Motor neuron (in vitro differentiated cells): ENCODE results near the gene ERP44. TPM values are rescaled to one million over a fixed set of nuclear protein-coding genes. Genes with fewer than 3 reads are reported as not detected.
"Not testable (repeated sequence)": the region's sequence is repeated elsewhere in the genome, so short reads cannot be mapped to it uniquely, and the experiment has no call there.

Source experiments
- ATAC-seq, 8 experiments: fragments of 200-7000 bp; cut with Tn5 transposase; replicated peaks in 6 of 8; 2 replicates each; pipeline ENCODE4 v1.8.0; 2021; ENCODE audit warnings: mild to moderate bottlenecking in 8 of 8, moderate library complexity in 8 of 8
- H3K27ac ChIP-seq, 2 donors: fragments of 250-450 bp; sonication (Bioruptor Pico); 2 replicates each; pipeline ENCODE4 v1.9.0; 2021; ENCODE audit warnings: antibody characterized with exemption in 2 of 2, mild to moderate bottlenecking in 2 of 2, moderate library complexity in 1 of 2
- H3K4me1 ChIP-seq, 2 donors: fragments of 250-450 bp; sonication (Bioruptor Pico); replicated peaks in 1 of 2; 2 replicates each; pipeline ENCODE4 v1.6.1; 2021; ENCODE audit warnings: antibody characterized with exemption in 2 of 2, mild to moderate bottlenecking in 2 of 2, moderate library complexity in 1 of 2
- H3K4me3 ChIP-seq, 5 donors: fragments of 250-450 bp; sonication (Bioruptor Pico); 2 replicates each; pipeline ENCODE4 v1.9.0; 2021; ENCODE audit warnings: antibody characterized with exemption in 5 of 5, mild to moderate bottlenecking in 5 of 5, moderate library complexity in 4 of 5
- WGBS, 10 experiments: fragments of 450-650 bp; shearing (Covaris generic); methylation state at CpG; one replicate each; pipeline ENCODE4 v1.0.0; 2022; 5-methylcytosine and 5-hydroxymethylcytosine counted together
- in situ Hi-C, 9 experiments: fragments of 400-800 bp; cut with MboI; loops; one replicate each; pipeline ENCODE4 v1.15.0; 2021; ENCODE audit warnings: low sequenced_read_pairs in 9 of 9, low pct_unique_long_range_greater_than_20kb in 2 of 9; ENCODE audit not compliant: unreplicated experiment in 9 of 9
- total RNA-seq, 8 experiments: library from RNA; unstranded; fragments of 300-600 nt; gene quantifications; 2 replicates each; pipeline versions ENCODE4 v1.2.3 to v1.2.4, GENCODE V29; 2022

ERP44 gene
- total RNA-seq, 8 experiments from 2014 or later = 10.6 to 32.5 (median 18.0) TPM

DNA sequence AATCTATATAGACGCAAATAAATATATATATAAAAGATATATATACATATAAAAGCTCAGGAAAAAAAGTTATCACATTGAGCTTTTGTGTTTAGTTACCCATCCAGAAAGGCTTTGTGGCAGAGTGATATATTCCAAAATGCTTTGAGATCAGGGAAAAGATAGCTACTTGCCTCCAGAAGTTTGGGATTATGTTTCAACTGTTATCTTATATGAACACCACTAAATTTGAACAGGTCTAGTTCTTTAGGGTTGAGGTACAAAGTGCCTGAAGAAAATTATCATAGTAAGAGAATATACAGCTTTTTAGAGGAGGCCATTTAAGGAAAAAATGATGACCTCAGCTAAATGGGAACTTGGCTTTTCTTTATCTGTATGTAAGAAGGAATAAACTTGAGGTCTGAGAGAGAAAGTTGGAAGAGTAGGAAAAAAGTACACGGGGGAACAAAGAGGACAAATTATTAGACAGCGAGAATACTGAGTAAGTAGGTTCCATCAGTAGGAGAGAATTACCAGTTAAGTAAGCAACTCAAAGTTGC is 2.4 kb downstream of the ERP44 start:
- no peak overlapping the region for H3K4me3 ChIP-seq
- no peak for ATAC-seq
- 73 to 100% (median 91%) methylated on average over 2 to 3 of the region's 3 CpGs; no CpG with 5 or more reads in 2 of the 10 experiments for WGBS, 10 experiments

DNA sequence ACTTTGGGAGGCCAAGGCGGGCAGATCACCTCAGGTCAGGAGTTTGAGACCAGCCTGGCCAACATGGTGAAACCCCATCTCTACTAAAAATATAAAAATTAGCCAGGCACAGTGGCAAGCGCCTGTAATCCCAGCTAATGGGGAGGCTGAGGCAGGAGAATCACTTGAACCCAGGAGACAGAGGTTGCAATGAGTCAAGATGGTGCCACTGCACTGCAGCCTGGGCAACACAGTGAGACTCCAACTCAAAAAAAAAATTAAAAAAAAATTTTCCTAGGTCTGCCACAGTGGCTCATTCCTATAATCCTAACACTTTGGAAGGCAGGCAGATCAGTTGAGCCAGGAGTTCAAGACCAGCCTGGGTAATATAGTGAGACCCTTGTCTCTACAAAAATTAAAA is 4.4 kb downstream of the ERP44 start:
- H3K4me1 ChIP-seq, H3K4me3 ChIP-seq, H3K27ac ChIP-seq, ATAC-seq, in situ Hi-C loops: not testable (repeated sequence)
- 86 to 100% (median 94%) methylated on average over 1 to 2 of the region's 2 CpGs; no CpG with 5 or more reads in 3 of the 10 experiments for WGBS, 10 experiments

More for the DNA sequence above, 2.4 kb downstream of the ERP44 start:
- Histone ChIP-seq H3K4me1 (peaks cover 3 to 9% of the 10 kb centered on the region in 2 donors), H3K27ac (no peak overlapping the region)
- in situ Hi-C loops = no loop called here

DNA sequence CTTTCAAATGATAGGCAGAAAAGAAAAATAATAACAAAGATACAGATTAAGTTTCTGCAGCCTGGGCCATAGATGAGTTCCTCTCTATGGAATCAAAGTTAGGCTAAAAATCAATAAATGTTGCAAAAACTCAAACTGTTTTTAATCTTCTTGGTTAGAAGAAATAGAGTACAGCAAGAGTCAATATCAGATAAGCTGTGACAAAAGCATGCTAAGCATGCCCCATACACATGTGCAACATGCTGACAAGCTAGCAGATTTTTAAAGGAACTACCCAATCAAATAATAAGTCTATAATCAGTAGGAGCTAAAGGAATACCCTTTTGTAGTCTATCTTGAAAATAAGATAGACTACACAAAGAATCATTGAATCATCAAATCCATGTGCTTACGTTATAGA is 6.7 kb downstream of the ERP44 start:
- 63 to 100% (median 88%) methylated on average over 1 of the region's 1 CpG; no CpG with 5 or more reads in 1 of the 10 experiments for WGBS, 10 experiments
- in situ Hi-C loops = no loop called here
- ATAC-seq = no peak

DNA sequence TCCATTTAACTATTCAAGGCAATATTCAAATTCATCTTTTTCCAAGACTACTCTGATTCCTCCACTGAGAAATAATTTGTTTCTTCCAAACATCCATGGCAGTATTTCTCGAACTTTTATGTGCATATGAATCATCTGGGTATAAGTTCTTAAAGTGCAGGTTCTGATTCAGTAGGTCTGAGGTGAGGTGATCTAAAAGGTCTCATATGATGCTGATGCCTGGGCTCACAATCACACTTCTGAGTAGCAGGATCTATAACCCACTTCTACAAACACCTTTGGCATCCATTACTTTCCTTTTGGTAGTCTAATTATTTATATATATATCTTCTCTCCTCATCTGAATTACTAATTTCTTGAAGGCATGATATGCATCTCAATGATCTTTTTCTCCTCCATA is 7.2 kb downstream of the ERP44 start:
- 13 to 83% (median 75%) methylated on average over 1 of the region's 1 CpG; no CpG with 5 or more reads in 5 of the 10 experiments for WGBS, 10 experiments
- Histone ChIP-seq H3K4me1 (no peaks in the 10 kb centered on the region), H3K27ac (no peak overlapping the region), H3K4me3 (no peak overlapping the region)
- ATAC-seq = no peak
- in situ Hi-C loops = no loop called here

More for the DNA sequence above, 6.7 kb downstream of the ERP44 start:
- Histone ChIP-seq H3K4me3 (no peak overlapping the region), H3K4me1 (no peaks in the 10 kb centered on the region), H3K27ac (no peak overlapping the region)

DNA sequence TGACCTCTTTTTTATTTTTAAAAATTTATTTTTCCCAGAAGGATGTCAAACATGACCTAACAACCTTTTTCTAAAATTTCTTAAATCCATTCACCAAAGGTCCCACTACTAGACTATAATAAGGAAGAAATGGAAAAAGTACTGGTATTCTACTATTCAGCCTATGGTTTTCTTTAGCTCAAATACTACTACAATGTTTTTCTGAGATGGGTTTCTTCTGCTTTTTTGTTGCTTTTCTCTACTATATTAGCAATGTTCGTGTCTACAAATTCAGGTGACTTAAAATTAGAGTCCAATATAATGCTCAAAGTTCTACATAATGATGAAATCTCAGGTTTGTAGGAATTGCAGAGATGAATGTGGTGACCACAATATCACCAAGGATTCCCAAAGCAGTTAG is 7.9 kb downstream of the ERP44 start:
- H3K4me1 ChIP-seq = no peaks in the 10 kb centered on the region
- H3K4me3 ChIP-seq = no peak overlapping the region
- in situ Hi-C loops = no loop called here
- WGBS, 10 experiments = 82 to 100% (median 100%) methylated on average over 1 of the region's 1 CpG; no CpG with 5 or more reads in 1 of the 10 experiments
- no peak for ATAC-seq
- no peak overlapping the region for H3K27ac ChIP-seq

DNA sequence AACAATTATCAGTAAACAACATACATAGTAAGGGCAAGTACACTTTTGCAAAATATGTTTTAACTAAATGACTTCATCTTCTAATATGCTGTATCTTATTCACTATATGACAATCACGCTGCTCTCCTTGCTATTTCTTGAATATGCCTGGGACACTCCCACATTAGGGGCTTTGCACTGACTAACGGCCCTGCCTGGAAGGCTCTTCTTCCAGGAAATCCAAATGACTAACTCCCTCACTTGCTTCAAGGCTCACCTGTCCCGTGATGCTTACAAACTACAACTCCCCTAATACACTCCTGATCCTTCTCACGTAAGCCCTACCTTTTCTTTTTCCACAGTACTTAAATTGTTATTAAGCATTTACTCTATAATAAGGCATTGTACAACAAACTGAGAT is 10.6 kb downstream of the ERP44 start:
- in situ Hi-C loops = no loop called here

DNA sequence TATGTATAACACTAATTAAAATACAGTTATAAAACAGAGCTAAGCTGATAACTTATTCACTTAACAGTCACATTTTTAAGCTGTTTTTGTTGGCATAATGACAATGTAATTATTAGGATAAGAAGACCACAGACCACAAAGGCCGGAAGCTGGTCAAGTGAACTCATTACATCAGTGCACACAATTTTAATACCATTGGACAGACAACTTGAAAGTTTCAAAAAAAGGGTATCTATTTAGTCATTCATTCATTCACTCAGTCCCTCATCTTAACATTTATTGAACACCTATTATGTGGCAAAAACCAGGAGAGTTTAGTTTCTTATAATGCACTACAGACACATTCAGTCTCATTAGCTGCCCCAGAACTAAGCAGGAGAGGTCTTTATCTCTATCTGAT is 11.6 kb downstream of the ERP44 start:
- no peak for ATAC-seq
- 78 to 100% (median 100%) methylated on average over 1 of the region's 1 CpG; no CpG with 5 or more reads in 3 of the 10 experiments for WGBS, 10 experiments
- no peak overlapping the region for H3K4me3 ChIP-seq
- peaks cover 0 to 5% of the 10 kb centered on the region in 2 donors for H3K4me1 ChIP-seq
- H3K27ac ChIP-seq = no peak overlapping the region
- in situ Hi-C loops = no loop called here

More for the DNA sequence above, 10.6 kb downstream of the ERP44 start:
- 20 to 100% (median 75%) methylated on average over 1 to 4 of the region's 4 CpGs; no CpG with 5 or more reads in 1 of the 10 experiments for WGBS, 10 experiments
- H3K4me1 ChIP-seq = peaks cover 0 to 5% of the 10 kb centered on the region in 2 donors
- no peak overlapping the region for H3K4me3 ChIP-seq
- no peak overlapping the region for H3K27ac ChIP-seq
- peak in 3 of 8 experiments; percentile 91 to 95 (median 94) for ATAC-seq

DNA sequence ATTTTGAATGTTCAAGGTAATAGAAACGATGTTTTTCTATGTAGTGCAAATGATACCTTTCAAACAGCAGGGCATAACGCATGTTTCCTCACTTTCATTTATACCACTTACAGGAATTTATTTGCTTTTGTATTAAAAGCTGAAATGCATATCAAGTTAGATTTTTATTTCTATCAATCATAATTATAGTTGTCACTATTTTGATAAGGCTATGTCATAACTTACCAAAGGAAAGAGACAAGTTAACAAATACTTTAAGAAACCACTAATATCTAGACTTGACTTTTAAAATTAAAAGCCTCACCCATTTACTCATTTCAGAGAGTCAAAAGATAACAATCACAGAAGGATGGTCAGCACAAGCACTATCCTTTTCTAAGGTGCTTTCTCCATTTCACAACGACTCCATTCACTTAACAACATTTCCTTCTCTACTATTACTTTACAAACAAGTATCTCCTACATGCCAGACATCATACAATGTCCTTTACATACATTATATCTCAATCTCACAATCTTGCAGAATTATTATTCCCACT is 12.6 kb downstream of the ERP44 start:
- in situ Hi-C loops = no loop called here
- no peak for ATAC-seq
- 91 to 100% (median 96%) methylated on average over 2 to 3 of the region's 3 CpGs; no CpG with 5 or more reads in 1 of the 10 experiments for WGBS, 10 experiments
- Histone ChIP-seq H3K4me3 (no peak overlapping the region), H3K27ac (no peak overlapping the region), H3K4me1 (peaks cover 0 to 5% of the 10 kb centered on the region in 2 donors)

DNA sequence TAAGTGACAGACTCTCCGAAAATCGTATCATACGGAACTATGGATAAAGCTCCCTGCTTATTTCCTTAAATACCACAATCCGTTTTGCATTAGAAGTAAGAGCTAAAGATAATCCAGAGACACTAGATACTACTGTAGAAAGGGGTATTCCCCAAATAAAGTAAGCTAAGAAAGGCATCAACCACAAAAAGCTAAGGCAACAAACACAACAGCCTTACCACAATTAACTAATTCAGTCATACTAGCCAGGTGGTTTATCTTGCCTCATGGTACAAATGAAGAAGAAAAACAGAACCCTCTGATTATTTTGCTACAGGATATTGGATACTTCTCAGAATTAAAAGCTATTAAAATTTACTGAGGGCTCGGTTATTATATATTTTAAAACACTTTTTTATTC is 14.1 kb downstream of the ERP44 start:
- Histone ChIP-seq H3K4me3 (no peak overlapping the region), H3K4me1 (peaks cover 0 to 5% of the 10 kb centered on the region in 2 donors), H3K27ac (no peak overlapping the region)
- ATAC-seq = no peak
- 73 to 100% (median 91%) methylated on average over 1 to 5 of the region's 5 CpGs for WGBS, 10 experiments
- in situ Hi-C loops = no loop called here

DNA sequence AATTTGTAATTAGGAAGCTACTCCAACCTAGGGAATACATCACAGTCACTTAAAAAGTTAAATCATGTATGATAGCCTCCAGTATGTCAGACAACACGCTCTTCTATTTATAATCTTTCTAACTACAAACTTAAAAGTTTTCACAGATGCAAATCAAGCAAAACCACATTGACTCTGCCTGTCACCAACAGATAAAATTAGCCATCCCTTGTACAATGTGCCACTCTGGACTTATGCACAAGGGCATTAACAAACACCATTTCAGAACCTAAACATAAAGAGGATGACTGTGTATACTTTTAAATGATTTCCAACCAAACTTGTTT is 14.7 kb downstream of the ERP44 start:
- WGBS, 10 experiments = 11 to 100% (median 80%) methylated on average over 1 of the region's 1 CpG; no CpG with 5 or more reads in 1 of the 10 experiments
- H3K4me3 ChIP-seq = no peak overlapping the region
- no peak overlapping the region for H3K27ac ChIP-seq
- in situ Hi-C loops = no loop called here
- H3K4me1 ChIP-seq = peaks cover 0 to 5% of the 10 kb centered on the region in 2 donors
- peak in 1 of 8 experiments; percentile 12 for ATAC-seq

DNA sequence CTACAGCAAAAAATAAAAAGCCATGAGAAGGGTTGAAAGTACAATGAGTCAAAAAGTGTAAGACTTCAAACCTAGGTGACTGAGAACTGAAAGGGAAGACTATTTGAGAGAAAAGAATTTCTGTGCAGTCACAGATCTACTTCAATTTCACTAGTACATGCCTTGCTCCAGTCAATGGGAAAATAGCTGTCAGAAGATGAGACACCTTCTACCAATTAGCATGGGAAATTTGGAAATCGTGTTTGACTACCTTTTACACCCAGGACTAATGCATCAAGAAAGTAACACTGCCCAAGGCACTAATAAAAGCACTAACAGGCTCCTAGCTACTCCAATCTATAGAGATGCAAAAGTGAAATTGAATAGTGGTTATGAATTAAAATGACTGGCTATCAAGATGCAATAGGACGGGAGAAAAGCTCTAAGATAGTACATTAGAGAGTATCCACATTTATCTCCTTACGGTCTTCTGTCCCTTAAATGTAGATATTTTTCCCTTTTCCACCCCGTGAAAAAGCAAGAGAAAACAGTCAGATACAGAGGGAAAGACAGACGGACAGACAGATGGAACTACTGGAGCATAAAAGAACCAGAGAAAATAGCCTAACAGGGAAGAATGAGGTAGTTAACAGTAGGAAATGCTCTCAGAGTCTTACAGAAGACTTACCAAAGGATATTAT is 15.2 kb downstream of the ERP44 start:
- no peak for ATAC-seq
- Histone ChIP-seq H3K4me3 (no peak overlapping the region), H3K27ac (no peak overlapping the region), H3K4me1 (peaks cover 0 to 5% of the 10 kb centered on the region in 2 donors)
- 48 to 79% (median 66%) methylated on average over 2 to 5 of the region's 5 CpGs for WGBS, 10 experiments
- in situ Hi-C loops = no loop called here

DNA sequence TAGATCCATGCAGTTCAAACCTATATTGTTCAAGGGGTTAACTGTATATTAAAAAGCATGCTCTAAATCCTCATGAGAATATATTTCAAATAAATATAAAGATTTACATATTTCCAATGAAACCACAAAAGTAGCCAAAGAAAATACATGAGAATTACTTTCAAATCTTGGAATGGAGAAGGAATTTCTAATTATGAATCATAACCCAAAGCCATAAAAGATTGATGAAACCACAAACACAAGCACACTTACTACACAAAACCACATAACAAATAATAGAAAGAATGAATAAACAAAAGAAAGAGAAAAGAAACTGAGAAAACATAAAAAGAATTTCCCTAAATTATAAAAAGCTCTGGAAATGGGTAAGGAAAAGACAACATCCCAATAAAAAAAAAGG is 16.0 kb downstream of the ERP44 start:
- peaks cover 0 to 5% of the 10 kb centered on the region in 2 donors for H3K4me1 ChIP-seq
- ATAC-seq = no peak
- in situ Hi-C loops = no loop called here
- no peak overlapping the region for H3K4me3 ChIP-seq
- no peak overlapping the region for H3K27ac ChIP-seq

DNA sequence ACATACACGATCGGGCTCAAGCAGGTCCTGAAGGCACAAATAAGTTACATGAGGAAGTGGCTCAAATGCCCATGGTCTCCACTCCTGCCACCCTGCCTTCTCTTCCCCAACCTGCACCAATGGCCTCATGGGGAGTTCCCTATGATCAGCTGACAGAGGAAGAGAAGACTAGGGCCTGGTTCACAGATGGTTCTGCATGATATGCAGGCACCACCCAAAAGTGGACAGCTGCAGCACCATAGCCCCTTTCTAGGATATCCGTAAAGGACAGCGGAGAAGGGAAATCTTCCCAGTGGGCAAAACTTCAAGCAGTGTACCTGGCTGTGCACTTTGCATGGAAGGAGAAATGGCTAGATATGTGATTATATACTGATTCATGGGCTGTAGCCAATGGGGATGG is 22.5 kb downstream of the ERP44 start:
- in situ Hi-C loops, H3K4me3 ChIP-seq, ATAC-seq, H3K4me1 ChIP-seq, H3K27ac ChIP-seq: not testable (repeated sequence)
- 87 to 100% (median 100%) methylated on average over 1 to 3 of the region's 4 CpGs; no CpG with 5 or more reads in 3 of the 10 experiments for WGBS, 10 experiments
